SK-N-MC (cell line): ENCODE data around the gene SLC10A2.

ENCODE experiments used
- EZH2 ChIP-seq: fragments of 200-600 bp; sonication (generic); IDR thresholded peaks from one replicate; pipeline ENCODE4 v1.6.1; 2017; ENCODE audit warnings: antibody characterized with exemption
- POLR2AphosphoS5 ChIP-seq: IDR thresholded peaks from 2 replicates; pipeline ENCODE4 v1.6.1; 2012; ENCODE audit warnings: mild to moderate bottlenecking, low read depth, low read length, borderline replicate concordance

DNA sequence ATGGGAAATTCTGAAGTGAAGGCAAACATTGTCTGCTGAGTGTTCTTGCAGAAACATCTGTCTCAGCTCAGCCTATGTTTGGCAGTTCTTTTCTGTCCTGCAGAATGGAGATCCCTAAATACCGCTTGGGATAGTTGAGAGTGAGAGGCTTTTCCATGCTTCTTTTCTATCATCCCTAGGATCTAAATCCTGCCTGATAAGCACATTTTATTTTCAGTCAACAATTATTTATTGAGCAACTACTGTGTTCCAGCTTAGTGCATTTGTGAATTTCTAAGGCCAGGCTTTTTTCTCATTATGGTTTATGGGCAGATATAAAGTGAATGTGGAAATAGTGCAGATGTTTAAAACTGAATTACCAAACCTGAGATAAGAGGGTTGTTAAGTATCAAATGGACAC is 62.6 kb downstream of the SLC10A2 start:
- TF ChIP-seq EZH2 = no peak
- no peak for TF ChIP-seq POLR2AphosphoS5
